Neuronal stem cell (in vitro differentiated cells): Measurements from ENCODE around the gene LRCH3.

Experiments used
- DNase-seq: peaks from one replicate; pipeline ENCODE4 v3.0.0-alpha.2; 2013; ENCODE audit warnings: low spot score
- H2AFZ ChIP-seq: one replicate; pipeline ENCODE4 v1.6.1; 2013; ENCODE audit warnings: mild to moderate bottlenecking, low read length, inconsistent platforms
- H2AK5ac ChIP-seq: 2 replicates; pipeline ENCODE4 v1.6.1; 2013; ENCODE audit warnings: low read depth, mild to moderate bottlenecking, inconsistent platforms, low read length, moderate library complexity, mixed read lengths
- H2BK120ac ChIP-seq: 2 replicates; pipeline ENCODE4 v1.6.1; 2013; ENCODE audit warnings: low read depth, mild to moderate bottlenecking, inconsistent platforms, low read length, moderate library complexity, mixed read lengths
- H2BK12ac ChIP-seq: one replicate; pipeline ENCODE4 v1.6.1; 2013; ENCODE audit warnings: low read length, inconsistent platforms
- H2BK15ac ChIP-seq: 2 replicates; pipeline ENCODE4 v1.6.1; 2013; ENCODE audit warnings: mild to moderate bottlenecking, low read length, inconsistent platforms, mixed read lengths
- H2BK5ac ChIP-seq: one replicate; pipeline ENCODE4 v1.6.1; 2013; ENCODE audit warnings: inconsistent platforms, mild to moderate bottlenecking, low read length, moderate library complexity
- H3K14ac ChIP-seq: one replicate; pipeline ENCODE4 v1.6.1; 2013; ENCODE audit warnings: low read length, inconsistent platforms
- H3K18ac ChIP-seq: 2 replicates; pipeline ENCODE4 v1.6.1; 2013; ENCODE audit warnings: low read length, inconsistent platforms
- H3K23ac ChIP-seq: 2 replicates; pipeline ENCODE4 v1.6.1; 2013; ENCODE audit warnings: low read depth, mild to moderate bottlenecking, mixed read lengths, low read length, inconsistent platforms; ENCODE audit not compliant: poor library complexity
- H3K27ac ChIP-seq: replicated peaks from 3 replicates; pipeline ENCODE4 v1.5.1; 2013; ENCODE audit warnings: low read length, inconsistent platforms
- H3K27me3 ChIP-seq, 3 experiments: 2 replicates each; pipeline ENCODE4 v1.6.1; 2013; ENCODE audit warnings: low read length in 3 of 3, mild to moderate bottlenecking in 2 of 3, inconsistent platforms in 1 of 3, low read depth in 1 of 3, mixed read lengths in 1 of 3, moderate library complexity in 1 of 3; ENCODE audit not compliant: control insufficient read depth in 3 of 3, insufficient read depth in 3 of 3
- H3K36me3 ChIP-seq, 2 donors: replicated peaks in 1 of 2; 2 replicates each; pipeline ENCODE4 v1.6.1; 2013; ENCODE audit warnings: low read length in 2 of 2; ENCODE audit not compliant: control insufficient read depth in 2 of 2, insufficient read depth in 2 of 2
- H3K4ac ChIP-seq: 2 replicates; pipeline ENCODE4 v1.6.1; 2013; ENCODE audit warnings: inconsistent platforms, mild to moderate bottlenecking, low read length, moderate library complexity
- H3K4me1 ChIP-seq, 2 donors: 1 replicate in 1 of 2; 2 replicates in 1 of 2; pipeline ENCODE4 v1.6.1; 2013; ENCODE audit warnings: low read length in 2 of 2, low read depth in 1 of 2; ENCODE audit not compliant: control insufficient read depth in 2 of 2, insufficient read depth in 1 of 2
- H3K4me2 ChIP-seq: one replicate; pipeline ENCODE4 v1.6.1; 2013; ENCODE audit warnings: mild to moderate bottlenecking, low read length, inconsistent platforms; ENCODE audit not compliant: insufficient read depth, poor library complexity, severe bottlenecking
- H3K4me3 ChIP-seq, 2 donors: 2 replicates each; pipeline ENCODE4 v1.5.1; 2013; ENCODE audit warnings: low read length in 2 of 2, mild to moderate bottlenecking in 2 of 2, inconsistent platforms in 1 of 2, moderate library complexity in 1 of 2
- H3K79me1 ChIP-seq: one replicate; pipeline ENCODE4 v1.6.1; 2013; ENCODE audit warnings: low read depth, mild to moderate bottlenecking, inconsistent platforms, low read length, moderate library complexity
- H3K9ac ChIP-seq: one replicate; pipeline ENCODE4 v1.6.1; 2013; ENCODE audit warnings: mild to moderate bottlenecking, low read depth, low read length, inconsistent platforms; ENCODE audit not compliant: poor library complexity
- H3K9me3 ChIP-seq, 2 donors: replicated peaks in 1 of 2; 2 replicates each; pipeline versions ENCODE3 to v1.6.1; 2013; ENCODE audit warnings: low read length in 2 of 2, mild to moderate bottlenecking in 2 of 2, inconsistent platforms in 1 of 2, low read depth in 1 of 2, mixed read lengths in 1 of 2, moderate library complexity in 1 of 2; ENCODE audit not compliant: control insufficient read depth in 2 of 2, insufficient read depth in 1 of 2
- H4K8ac ChIP-seq: one replicate; pipeline ENCODE4 v1.6.1; 2013; ENCODE audit warnings: low read depth, mild to moderate bottlenecking, inconsistent platforms, low read length, moderate library complexity
- H4K91ac ChIP-seq: one replicate; pipeline ENCODE4 v1.6.1; 2013; ENCODE audit warnings: low read length, low read depth, mild to moderate bottlenecking, inconsistent platforms; ENCODE audit not compliant: poor library complexity
- WGBS, 2 donors: extraction: QIAGEN DNeasy Blood & Tissue Kit; methylation state at CpG; one replicate each; pipeline ENCODE4 v1.1.7; 2013; ENCODE audit warnings: missing lambda C conversion rate in 2 of 2, mixed read lengths in 1 of 2; ENCODE audit not compliant: insufficient read length in 2 of 2, insufficient replicate concordance in 1 of 2; ENCODE audit errors: extremely low coverage in 2 of 2; 5-methylcytosine and 5-hydroxymethylcytosine counted together

Gene LRCH3

GRCh38 chr3:197846491-197846890 is 55.4 kb downstream of the LRCH3 start:
- Histone ChIP-seq H2BK12ac (no peak overlapping the region), H2AFZ (no peak overlapping the region), H3K27ac (no peak overlapping the region), H3K9ac (no peak overlapping the region), H4K91ac (no peak overlapping the region), H3K14ac (no peak overlapping the region), H2BK120ac (no peak overlapping the region), H2BK5ac (no peak overlapping the region), H3K4ac (no peak overlapping the region), H2BK15ac (no peak overlapping the region), H3K23ac (no peak overlapping the region), H3K9me3 (no peaks in the 10 kb centered on the region), H4K8ac (no peak overlapping the region), H3K36me3 (peaks cover 17 to 98% of the 10 kb centered on the region in 2 donors), H3K4me3 (no peak overlapping the region), H3K4me2 (no peak overlapping the region), H3K4me1 (no peaks in the 10 kb centered on the region), H3K79me1 (no peaks in the 10 kb centered on the region), H3K27me3 (no peaks in the 10 kb centered on the region), H2AK5ac (no peak overlapping the region), H3K18ac (no peak overlapping the region)
- no peak for DNase-seq
- WGBS, 2 donors: no CpG with 5 or more reads among the region's 3 CpGs

DNA sequence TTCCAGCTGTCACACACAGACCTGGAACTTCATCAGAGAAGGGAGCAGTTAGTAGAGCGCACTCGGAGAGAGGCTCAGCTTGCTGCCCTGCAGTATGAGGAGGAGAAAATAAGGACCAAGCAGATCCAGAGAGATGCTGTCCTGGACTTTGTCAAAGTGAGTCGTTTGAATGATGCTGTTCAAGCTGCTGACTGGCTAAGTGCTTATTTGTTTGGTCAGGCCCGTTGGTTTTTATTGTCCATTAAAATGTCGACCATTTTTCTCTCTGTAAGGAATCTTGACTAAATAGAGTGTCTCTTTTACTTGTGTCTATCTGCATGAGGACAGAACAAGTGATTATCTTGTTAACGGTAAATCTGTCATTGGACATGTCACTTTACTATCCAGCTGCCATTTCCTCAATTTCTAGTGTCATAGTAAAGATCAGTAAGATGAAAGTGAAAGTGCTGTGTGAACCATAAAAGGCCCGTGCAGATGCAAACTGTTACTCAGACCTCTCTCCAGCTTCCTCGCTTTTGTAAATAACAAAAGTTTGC is 56.9 kb downstream of the LRCH3 start:
- DNase-seq: no peak
- no peaks in the 10 kb centered on the region for H3K79me1 ChIP-seq
- no peak overlapping the region for H2BK120ac ChIP-seq
- H4K91ac ChIP-seq: no peak overlapping the region
- H2AFZ ChIP-seq: no peak overlapping the region
- H4K8ac ChIP-seq: no peak overlapping the region
- no peak overlapping the region for H2AK5ac ChIP-seq
- peaks cover 20 to 98% of the 10 kb centered on the region in 2 donors for H3K36me3 ChIP-seq
- no peak overlapping the region for H3K4me2 ChIP-seq
- no peak overlapping the region for H3K9ac ChIP-seq
- no peak overlapping the region for H3K14ac ChIP-seq
- H3K4me1 ChIP-seq: no peaks in the 10 kb centered on the region
- no peak overlapping the region for H2BK12ac ChIP-seq
- no peak overlapping the region for H2BK15ac ChIP-seq
- no peak overlapping the region for H3K4ac ChIP-seq
- H3K27ac ChIP-seq: no peak overlapping the region
- no peaks in the 10 kb centered on the region for H3K9me3 ChIP-seq
- no peak overlapping the region for H3K4me3 ChIP-seq
- no peak overlapping the region for H3K18ac ChIP-seq
- no peaks in the 10 kb centered on the region for H3K27me3 ChIP-seq
- H2BK5ac ChIP-seq: no peak overlapping the region
- no peak overlapping the region for H3K23ac ChIP-seq
- WGBS, 2 donors: no CpG with 5 or more reads among the region's 8 CpGs

GRCh38 chr3:197854596-197855343 is 63.7 kb downstream of the LRCH3 start:
- H3K27me3 ChIP-seq: no peaks in the 10 kb centered on the region
- H3K27ac ChIP-seq: no peak overlapping the region
- H3K4ac ChIP-seq: no peak overlapping the region
- H3K4me3 ChIP-seq: no peak overlapping the region
- no peak overlapping the region for H3K23ac ChIP-seq
- H2BK12ac ChIP-seq: no peak overlapping the region
- no CpG with 5 or more reads among the region's 8 CpGs for WGBS, 2 donors
- H3K18ac ChIP-seq: no peak overlapping the region
- H2BK15ac ChIP-seq: no peak overlapping the region
- H3K14ac ChIP-seq: no peak overlapping the region
- H2AK5ac ChIP-seq: no peak overlapping the region
- no peak for DNase-seq
- H3K9me3 ChIP-seq: peaks cover 0 to 17% of the 10 kb centered on the region in 2 donors
- no peak overlapping the region for H2BK5ac ChIP-seq
- no peak overlapping the region for H3K9ac ChIP-seq
- no peaks in the 10 kb centered on the region for H3K79me1 ChIP-seq
- no peak overlapping the region for H2BK120ac ChIP-seq
- no peak overlapping the region for H2AFZ ChIP-seq
- H3K4me2 ChIP-seq: no peak overlapping the region
- peaks cover 11 to 91% of the 10 kb centered on the region in 2 donors for H3K36me3 ChIP-seq
- no peak overlapping the region for H4K8ac ChIP-seq
- H4K91ac ChIP-seq: no peak overlapping the region
- peaks cover 2 to 3% of the 10 kb centered on the region in 2 donors for H3K4me1 ChIP-seq

GRCh38 chr3:197855571-197855970 is 64.5 kb downstream of the LRCH3 start:
- H2BK12ac ChIP-seq: no peak overlapping the region
- H3K27me3 ChIP-seq: no peaks in the 10 kb centered on the region
- no peak overlapping the region for H4K8ac ChIP-seq
- H3K4ac ChIP-seq: no peak overlapping the region
- H2BK5ac ChIP-seq: no peak overlapping the region
- no peak overlapping the region for H3K4me2 ChIP-seq
- no CpG with 5 or more reads among the region's 9 CpGs for WGBS, 2 donors
- H4K91ac ChIP-seq: no peak overlapping the region
- DNase-seq: no peak
- H3K27ac ChIP-seq: no peak overlapping the region
- H3K9me3 ChIP-seq: peaks cover 0 to 17% of the 10 kb centered on the region in 2 donors
- H3K14ac ChIP-seq: no peak overlapping the region
- no peak overlapping the region for H3K4me3 ChIP-seq
- H3K23ac ChIP-seq: no peak overlapping the region
- no peaks in the 10 kb centered on the region for H3K79me1 ChIP-seq
- H3K36me3 ChIP-seq: peaks cover 9 to 90% of the 10 kb centered on the region in 2 donors
- no peak overlapping the region for H2AK5ac ChIP-seq
- H3K4me1 ChIP-seq: peaks cover 2 to 3% of the 10 kb centered on the region in 2 donors
- no peak overlapping the region for H3K9ac ChIP-seq
- H3K18ac ChIP-seq: no peak overlapping the region
- H2BK15ac ChIP-seq: no peak overlapping the region
- no peak overlapping the region for H2BK120ac ChIP-seq
- H2AFZ ChIP-seq: no peak overlapping the region
